ENCODE data around the gene SH3BP2. TPM values are rescaled to one million over a fixed set of nuclear protein-coding genes. Genes with fewer than 3 reads are reported as not detected.

Gene SH3BP2
- total RNA-seq, 1 donor from 2014 or later = 70.8 TPM

GRCh38 chr4:2827071-2827873 is 34.4 kb downstream of the SH3BP2 start:
- no peak for TF ChIP-seq CTCF (IDR thresholded peaks at IDR 0.05; ENCODE audit: unreplicated experiment)
- no peak for DNase-seq (ENCODE audit: low spot score, unreplicated experiment)
- Mint-ChIP-seq H3K36me3 (ENCODE audit: insufficient read depth) (peaks cover 6% of the 10 kb centered on the region), H3K27ac (no peak overlapping the region), H3K4me3 (ENCODE audit: low read depth) (no peak overlapping the region), H3K9me3 (ENCODE audit: low read depth) (no peaks in the 10 kb centered on the region), H3K4me1 (ENCODE audit: low read depth) (no peaks in the 10 kb centered on the region), H3K27me3 (no peaks in the 10 kb centered on the region)

- Mint-ChIP-seq H3K27ac (no peak overlapping the region), H3K9me3 (ENCODE audit: low read depth) (no peaks in the 10 kb centered on the region), H3K4me1 (ENCODE audit: low read depth) (no peaks in the 10 kb centered on the region), H3K4me3 (ENCODE audit: low read depth) (no peak overlapping the region), H3K36me3 (ENCODE audit: insufficient read depth) (peaks cover 6% of the 10 kb centered on the region), H3K27me3 (no peaks in the 10 kb centered on the region)
- no peak for DNase-seq (ENCODE audit: low spot score, unreplicated experiment)
- TF ChIP-seq CTCF (IDR thresholded peaks at IDR 0.05; ENCODE audit: unreplicated experiment) = no peak
Observed at GRCh38 chr4:2827874-2828751, 35.2 kb downstream of the SH3BP2 start.

GRCh38 chr4:2828758-2829181 is 35.9 kb downstream of the SH3BP2 start:
- no peaks in the 10 kb centered on the region for H3K27me3 Mint-ChIP-seq
- TF ChIP-seq CTCF (IDR thresholded peaks at IDR 0.05; ENCODE audit: unreplicated experiment) = no peak
- H3K4me1 Mint-ChIP-seq (ENCODE audit: low read depth) = no peaks in the 10 kb centered on the region
- H3K4me3 Mint-ChIP-seq (ENCODE audit: low read depth) = no peak overlapping the region
- no peaks in the 10 kb centered on the region for H3K9me3 Mint-ChIP-seq (ENCODE audit: low read depth)
- H3K36me3 Mint-ChIP-seq (ENCODE audit: insufficient read depth) = peaks cover 6% of the 10 kb centered on the region
- H3K27ac Mint-ChIP-seq = no peak overlapping the region
- no peak for DNase-seq (ENCODE audit: low spot score, unreplicated experiment)

GRCh38 chr4:2829321-2829932 is 36.5 kb downstream of the SH3BP2 start:
- no peaks in the 10 kb centered on the region for H3K9me3 Mint-ChIP-seq (ENCODE audit: low read depth)
- H3K4me3 Mint-ChIP-seq (ENCODE audit: low read depth) = no peak overlapping the region
- H3K36me3 Mint-ChIP-seq (ENCODE audit: insufficient read depth) = peaks cover 4% of the 10 kb centered on the region
- H3K27ac Mint-ChIP-seq = no peak overlapping the region
- H3K27me3 Mint-ChIP-seq = no peaks in the 10 kb centered on the region
- DNase-seq (ENCODE audit: low spot score, unreplicated experiment) = no peak
- no peaks in the 10 kb centered on the region for H3K4me1 Mint-ChIP-seq (ENCODE audit: low read depth)
- no peak for TF ChIP-seq CTCF (IDR thresholded peaks at IDR 0.05; ENCODE audit: unreplicated experiment)

- H3K9me3 Mint-ChIP-seq (ENCODE audit: low read depth) = no peaks in the 10 kb centered on the region
- no peak overlapping the region for H3K27ac Mint-ChIP-seq
- peaks cover 4% of the 10 kb centered on the region for H3K36me3 Mint-ChIP-seq (ENCODE audit: insufficient read depth)
- no peaks in the 10 kb centered on the region for H3K4me1 Mint-ChIP-seq (ENCODE audit: low read depth)
- TF ChIP-seq CTCF (IDR thresholded peaks at IDR 0.05; ENCODE audit: unreplicated experiment) = no peak
- DNase-seq (ENCODE audit: low spot score, unreplicated experiment) = no peak
- no peaks in the 10 kb centered on the region for H3K27me3 Mint-ChIP-seq
- H3K4me3 Mint-ChIP-seq (ENCODE audit: low read depth) = no peak overlapping the region
Observed at GRCh38 chr4:2829933-2830451, 37.1 kb downstream of the SH3BP2 start.

Data from progenitor cell of endocrine pancreas (in vitro differentiated cells).